NOMO-1 treated with DMSO at 0.1 percent for 48 hours (cell line): Measurements from ENCODE around the gene CHSY3.

Experiments
- DNase-seq: peaks from one replicate; lab custom pipeline; 2025; ENCODE audit not compliant: unreplicated experiment; lab: John Stamatoyannopoulos, UW

The CHSY3 gene

DNA sequence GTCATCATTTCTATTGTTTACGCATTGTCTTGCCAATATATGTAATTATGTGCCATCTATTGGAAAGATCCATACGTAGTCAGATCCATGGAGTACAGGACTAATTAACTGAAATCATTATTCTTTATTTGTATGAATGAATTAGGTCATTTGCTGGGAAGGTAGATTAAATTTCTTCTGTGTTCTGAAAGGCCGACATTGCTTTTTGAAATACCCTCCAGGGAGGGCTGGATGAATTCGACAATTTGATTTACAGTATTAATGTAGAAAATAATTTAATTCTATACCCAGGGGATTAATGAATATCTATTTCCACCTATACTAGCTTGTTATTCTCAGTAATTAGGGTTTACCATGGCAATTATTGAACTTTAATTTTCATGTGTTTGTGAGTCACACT, 117.6 kb downstream of the CHSY3 start:
- DNase-seq = no peak

GRCh38 chr5:130023604-130024003, 119.3 kb downstream of the CHSY3 start:
- DNase-seq = no peak

- DNase-seq = no peak
Measured at GRCh38 chr5:130024006-130024405, 119.7 kb downstream of the CHSY3 start.

DNA sequence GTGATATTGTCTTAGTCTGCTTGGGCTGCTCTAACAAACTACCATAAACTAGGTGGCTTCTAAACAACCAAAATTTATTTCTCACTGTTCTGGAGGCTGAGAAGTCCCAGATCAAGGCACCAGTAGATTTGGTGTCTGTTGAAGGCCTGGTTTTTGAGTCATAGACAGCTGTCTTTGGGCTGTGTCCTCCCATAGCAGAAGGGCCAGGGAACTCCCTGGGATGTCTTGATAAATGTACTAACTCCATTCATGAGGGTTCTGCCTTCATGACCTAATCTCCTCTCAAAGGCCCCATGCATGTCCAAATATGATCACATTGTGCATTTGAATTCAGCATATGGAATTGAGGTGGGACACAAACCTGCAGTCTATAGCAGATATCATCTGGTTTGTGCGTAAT, 121.2 kb downstream of the CHSY3 start:
- no peak for DNase-seq

DNA sequence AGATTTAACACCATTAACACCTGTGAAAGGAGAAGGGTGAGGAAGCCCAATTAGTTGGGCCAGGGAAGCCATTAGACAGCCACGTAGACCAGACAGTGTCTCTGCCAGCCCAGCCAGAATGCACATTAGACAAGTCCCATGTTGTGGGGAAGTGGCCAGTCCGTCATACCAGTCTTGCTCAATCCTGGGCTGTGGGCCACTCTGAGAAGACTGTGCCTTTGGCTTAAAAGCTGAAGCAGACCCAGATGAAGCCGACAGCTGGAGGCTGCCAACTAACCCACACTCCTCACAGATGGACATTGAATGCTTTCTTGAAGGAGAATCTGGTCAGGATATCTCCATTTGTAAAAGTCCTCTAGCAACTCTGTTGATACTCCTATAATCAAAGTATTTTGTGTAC, 128.5 kb downstream of the CHSY3 start:
- DNase-seq = peak; percentile 3

- DNase-seq = peak; percentile 73
Measured at GRCh38 chr5:130034566-130035210, 130.4 kb downstream of the CHSY3 start.

DNA sequence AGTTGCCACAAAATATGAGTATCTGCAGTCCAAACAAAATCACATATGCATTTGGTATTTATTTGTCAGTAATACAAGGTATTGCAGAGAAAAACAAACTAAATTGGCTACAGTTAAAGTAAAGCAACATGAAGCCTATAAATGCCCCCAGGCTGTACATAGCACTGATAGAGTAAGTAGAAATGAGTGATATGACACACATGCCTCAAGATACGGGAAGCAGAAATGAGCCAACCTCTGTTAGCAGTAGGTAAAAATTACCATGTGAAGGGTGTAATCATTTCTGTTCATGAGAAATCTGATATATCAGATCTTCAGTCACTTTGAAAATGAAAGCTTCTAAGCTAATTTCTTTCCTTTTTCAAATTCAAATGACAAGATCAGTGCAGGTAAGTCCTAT, 131.1 kb downstream of the CHSY3 start:
- no peak for DNase-seq

GRCh38 chr5:130037905-130038304, 133.6 kb downstream of the CHSY3 start:
- DNase-seq = no peak

DNA sequence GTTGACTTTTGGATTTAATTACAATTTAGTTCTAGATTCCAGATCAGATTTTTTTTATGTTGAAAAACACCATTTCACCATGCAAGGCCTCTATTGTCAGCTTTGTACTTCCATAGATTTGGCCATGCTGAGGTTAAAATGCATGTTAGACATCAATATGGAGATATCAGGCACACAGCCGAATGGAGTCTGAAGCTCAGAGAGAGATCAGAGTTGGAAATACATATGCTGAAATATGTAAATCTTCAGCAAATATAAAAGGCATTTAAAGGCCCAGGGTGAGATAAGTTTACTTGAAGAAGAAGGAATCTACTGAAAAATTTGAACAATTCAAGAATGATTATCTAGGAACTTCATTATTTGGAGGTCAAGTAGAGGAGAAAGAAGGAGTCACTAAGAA, 139.6 kb downstream of the CHSY3 start:
- no peak for DNase-seq

GRCh38 chr5:130045334-130045733, 141.1 kb downstream of the CHSY3 start:
- no peak for DNase-seq

- no peak for DNase-seq
Measured at GRCh38 chr5:130050585-130050984, 146.3 kb downstream of the CHSY3 start.

- no peak for DNase-seq
Measured at GRCh38 chr5:130052752-130053151, 148.5 kb downstream of the CHSY3 start.

GRCh38 chr5:130055572-130055971, 151.3 kb downstream of the CHSY3 start:
- no peak for DNase-seq

DNA sequence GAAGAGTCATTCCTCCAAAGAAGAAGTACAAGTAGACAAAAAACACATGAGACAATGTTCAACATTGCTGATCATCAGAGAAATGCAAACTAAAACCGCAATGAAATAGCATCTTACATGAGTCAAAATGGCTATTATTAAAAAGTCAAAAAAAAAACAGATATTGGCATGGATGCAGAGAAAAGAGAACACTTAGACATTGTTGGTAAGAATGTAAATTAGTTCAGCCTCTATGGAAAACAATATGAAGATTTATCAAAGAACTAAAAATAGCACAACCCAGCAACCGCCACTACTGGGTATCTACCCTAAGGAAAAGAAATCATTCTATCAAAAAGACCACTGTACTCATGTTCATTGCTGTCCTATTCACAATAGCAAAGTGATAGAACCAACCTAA, 157.5 kb downstream of the CHSY3 start:
- DNase-seq = no peak

DNA sequence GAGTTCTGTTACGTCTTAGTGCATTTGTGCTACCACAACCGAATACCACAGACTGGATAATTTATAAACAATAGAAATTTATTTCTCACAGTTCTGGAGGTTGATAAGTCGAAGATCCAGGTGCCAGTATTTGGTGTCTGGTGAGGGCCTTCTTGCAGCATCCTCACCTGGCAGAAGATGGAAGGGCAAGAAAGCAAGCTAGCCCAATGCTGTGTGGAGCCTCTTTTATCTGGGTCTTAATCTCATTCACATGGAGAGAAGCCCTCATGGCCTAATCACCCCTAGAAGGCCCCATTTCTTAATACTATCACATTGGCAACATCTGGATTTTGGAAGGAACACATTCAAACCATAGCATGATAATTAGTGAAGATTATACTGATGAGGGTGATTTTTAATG, 159.3 kb downstream of the CHSY3 start:
- no peak for DNase-seq

GRCh38 chr5:130064484-130064883, 160.2 kb downstream of the CHSY3 start:
- no peak for DNase-seq

DNA sequence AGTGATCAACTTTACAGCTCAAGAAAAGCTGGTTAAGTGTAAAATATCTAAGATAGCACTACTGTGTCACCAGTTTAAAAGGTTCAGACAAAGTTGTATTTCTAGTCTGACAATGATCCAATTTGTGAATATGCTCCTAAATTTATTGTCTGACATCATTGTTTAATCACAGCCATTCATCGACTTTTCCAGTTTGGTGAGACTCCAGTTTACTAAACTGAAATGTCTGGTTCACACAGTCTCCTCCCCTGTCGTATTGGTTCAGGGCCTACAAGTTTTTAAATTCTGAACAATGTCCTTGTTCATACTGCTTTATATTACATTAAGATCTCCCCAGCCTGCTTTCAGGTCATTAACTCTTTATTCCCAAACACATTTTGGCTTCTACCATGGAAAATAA, 161.4 kb downstream of the CHSY3 start:
- no peak for DNase-seq

DNA sequence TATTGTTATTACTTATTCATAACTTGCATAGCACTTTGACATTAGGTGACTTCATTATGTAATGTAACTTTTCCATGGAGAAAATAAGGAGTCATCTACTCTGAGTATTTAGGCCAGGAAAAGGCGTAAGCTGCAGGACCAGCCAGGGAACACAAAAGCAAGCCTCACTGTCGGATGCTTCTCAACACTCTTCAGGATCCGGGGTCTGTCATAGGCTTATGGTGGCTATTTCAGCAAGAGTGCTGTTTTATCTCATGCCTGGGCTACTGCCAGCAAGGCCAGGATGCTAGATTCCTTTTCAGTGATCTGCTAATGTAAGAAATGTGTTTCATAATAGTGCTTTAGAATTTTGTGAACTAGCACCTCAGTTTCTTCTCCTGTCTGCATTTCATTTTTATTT, 162.4 kb downstream of the CHSY3 start:
- DNase-seq = no peak

- no peak for DNase-seq
Measured at GRCh38 chr5:130067364-130067763, 163.1 kb downstream of the CHSY3 start.

DNA sequence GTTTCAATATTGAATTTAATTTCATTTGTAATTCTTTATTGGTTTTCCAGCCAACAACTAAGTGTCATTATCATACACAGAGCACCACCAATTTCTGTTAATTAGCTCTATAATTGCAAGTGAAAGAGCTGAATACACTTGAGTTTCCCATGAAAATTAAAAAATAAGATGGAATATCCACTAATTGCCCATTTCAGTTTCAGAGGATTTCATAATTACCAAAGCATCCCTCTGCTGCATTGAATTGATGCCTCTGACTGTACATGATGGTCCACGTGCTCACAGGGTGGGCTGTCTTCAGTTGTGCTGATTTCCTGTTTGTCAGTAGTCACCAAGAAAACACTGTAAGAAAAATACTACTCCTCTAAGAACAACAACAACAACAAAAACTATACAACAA, 163.8 kb downstream of the CHSY3 start:
- DNase-seq = no peak

DNA sequence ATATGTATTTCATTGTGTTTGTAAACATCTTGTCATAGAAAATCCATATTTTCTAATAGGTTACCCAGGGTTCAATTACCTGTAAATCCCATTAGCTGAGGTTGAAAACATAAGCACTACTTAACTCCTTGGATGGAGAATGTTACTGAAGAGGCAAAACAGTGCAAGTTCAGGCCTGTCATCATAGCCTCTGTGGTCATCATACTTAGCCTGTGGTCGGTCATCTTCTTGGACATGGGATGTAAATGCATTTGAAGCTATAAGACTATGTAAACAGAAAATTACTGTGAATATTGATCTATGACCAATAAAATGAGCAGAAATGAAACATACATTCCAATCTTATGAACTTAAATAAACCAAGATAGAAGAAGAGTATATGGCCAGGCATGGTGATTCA, 164.7 kb downstream of the CHSY3 start:
- DNase-seq = no peak

DNA sequence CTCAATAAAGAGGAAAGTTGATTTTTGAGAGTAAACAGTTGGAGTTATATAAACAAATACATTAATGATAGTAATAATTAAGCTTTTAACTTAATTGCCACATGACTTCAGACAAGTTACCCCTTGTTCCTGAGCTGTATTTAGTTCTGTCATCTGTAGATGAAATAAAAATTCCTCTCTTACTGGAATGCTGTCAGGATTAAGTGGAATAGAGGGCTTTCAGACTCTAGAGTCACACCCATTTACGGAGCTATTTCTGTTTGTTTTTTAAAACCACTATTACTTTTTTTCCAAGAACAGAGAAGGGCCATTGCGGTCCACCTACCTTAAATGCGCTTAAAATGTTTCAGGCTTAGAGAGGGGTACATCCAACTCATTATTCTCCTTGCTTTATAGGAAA, 170.6 kb downstream of the CHSY3 start:
- no peak for DNase-seq

DNA sequence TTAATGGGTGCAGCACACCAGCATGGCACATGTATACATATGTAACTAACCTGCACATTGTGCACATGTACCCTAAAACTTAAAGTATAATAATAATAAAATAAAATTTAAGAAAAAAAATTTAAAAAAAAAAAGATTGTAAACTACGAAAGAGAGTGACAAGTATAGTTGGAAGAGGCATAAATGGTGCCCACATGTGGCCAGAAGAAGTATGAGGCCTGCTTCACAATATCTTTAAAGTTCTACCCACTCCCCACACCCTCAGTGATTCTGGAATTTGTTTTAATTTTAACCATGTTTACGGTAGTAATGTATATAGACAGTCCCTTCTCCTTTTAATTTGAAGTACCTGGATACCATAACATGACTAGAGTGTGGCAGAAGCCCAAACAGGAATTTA, 172.7 kb downstream of the CHSY3 start:
- no peak for DNase-seq

DNA sequence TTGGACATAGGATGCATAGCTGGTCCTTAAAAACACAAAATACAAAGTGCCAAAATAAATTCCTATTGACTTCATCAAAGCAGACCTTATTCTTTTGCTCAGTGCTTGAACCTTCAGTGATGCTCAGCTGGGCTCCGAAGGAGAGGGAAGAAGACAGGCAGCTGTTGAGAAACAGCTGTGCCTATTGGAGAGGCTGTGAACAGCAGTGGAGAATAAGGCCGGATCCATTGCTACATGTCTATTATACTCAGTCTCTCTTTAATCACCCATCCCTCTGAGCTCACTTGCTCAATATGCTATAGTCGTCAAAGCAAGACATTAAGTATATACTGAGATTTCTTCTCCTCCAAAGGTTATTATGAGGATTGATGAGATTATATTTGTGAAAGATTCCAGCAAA, 174.4 kb downstream of the CHSY3 start:
- DNase-seq = no peak
